ENCODE results near the gene BAHD1. TPM values are rescaled to one million over a fixed set of nuclear protein-coding genes. Genes with fewer than 3 reads are reported as not detected.

The BAHD1 gene
- polyA plus RNA-seq, 1 of the 3 experiments (the other 2 are of a cell fraction): 5.5 TPM

- peaks cover 15% of the 10 kb centered on the region for H3F3A ChIP-seq (replicated peaks; ENCODE audit: insufficient read depth)
- H3K9me3 ChIP-seq: no peaks in the 10 kb centered on the region
- no peaks in the 10 kb centered on the region for H3K27me3 ChIP-seq (ENCODE audit: insufficient read depth)
- H3K9ac ChIP-seq: no peak overlapping the region
- H3K9me2 ChIP-seq: no peaks in the 10 kb centered on the region
- H2AFZ ChIP-seq (ENCODE audit: low read depth): no peak overlapping the region
- no peak for DNase-seq
- no peak overlapping the region for H3K4me3 ChIP-seq (ENCODE audit: low read depth in 2 of 2, low read length in 1 of 2)
- TF ChIP-seq ZBTB33 (IDR thresholded peaks at IDR 0.05; ENCODE audit: borderline replicate concordance, low read depth): no peak
- TF ChIP-seq POLR2AphosphoS5 (IDR thresholded peaks at IDR 0.05; ENCODE audit: low read depth, low read length): no peak
- TF ChIP-seq CTCF (IDR thresholded peaks at IDR 0.05): no peak
- no peak for TF ChIP-seq USF2 (IDR thresholded peaks at IDR 0.05; ENCODE audit: borderline replicate concordance, low read depth, low read length)
- no peak for TF ChIP-seq EZH2phosphoT487 (IDR thresholded peaks at IDR 0.05; ENCODE audit: borderline replicate concordance, low read depth)
- TF ChIP-seq EP300 (IDR thresholded peaks at IDR 0.05; ENCODE audit: borderline replicate concordance in 1 of 2, low read depth in 1 of 2, low read length in 1 of 2): no peak
- no peaks in the 10 kb centered on the region for H4K20me1 ChIP-seq (ENCODE audit: insufficient read depth)
- 69% methylated on average over 4 of the region's 6 CpGs for WGBS (ENCODE audit: low lambda C conversion rate)
- H3K4me2 ChIP-seq: no peak overlapping the region
- H3K27ac ChIP-seq (ENCODE audit: low read depth in 2 of 2, low read length in 1 of 2): no peak overlapping the region
- POLR2A ChIA-PET: interaction anchor here (1.0 kb wide), 1 partner anchor 85 kb away, joined by 3 read pairs; no protein-coding TSS in a partner anchor
- CTCF ChIA-PET: interaction anchor here (0.9 to 16.9 kb wide), 4 partner anchors 17 to 146 kb away, joined by 3 to 299 read pairs (median 40); partner anchors contain the start of genes BAHD1, CCDC9B and INAFM2
- H3K4me1 ChIP-seq (ENCODE audit: control insufficient read depth in 1 of 2, insufficient read depth in 2 of 2, low read depth in 1 of 2, low read length in 1 of 2): peaks cover 0 to 20% of the 10 kb centered on the region in 2 experiments; a peak in 1 of 4 replicates
- no peaks in the 10 kb centered on the region for H3K79me2 ChIP-seq (ENCODE audit: insufficient read depth)
- H3K36me3 ChIP-seq (replicated peaks in 1 of 2; ENCODE audit: control insufficient read depth in 1 of 2, insufficient read depth in 2 of 2, low read length in 1 of 2): no peaks in the 10 kb centered on the region
Observed at GRCh38 chr15:40424483-40425115, 16.2 kb upstream of the BAHD1 start.

- POLR2A ChIA-PET: no interaction called here
- CTCF ChIA-PET: interaction anchor here (1.4 to 16.9 kb wide), 4 partner anchors 16 to 146 kb away, joined by 5 to 299 read pairs (median 40); partner anchors contain the start of genes BAHD1, CCDC9B and INAFM2
- whole genome bisulfite sequencing (ENCODE audit: low lambda C conversion rate): 86% methylated on average over 5 of the region's 5 CpGs
Observed at GRCh38 chr15:40425681-40426080, 15.1 kb upstream of the BAHD1 start.

More at GRCh38 chr15:40425681-40426080, 15.1 kb upstream of the BAHD1 start:
- no peaks in the 10 kb centered on the region for H4K20me1 ChIP-seq (ENCODE audit: insufficient read depth)
- no peak for DNase-seq
- H3K79me2 ChIP-seq (ENCODE audit: insufficient read depth): no peaks in the 10 kb centered on the region
- no peak overlapping the region for H2AFZ ChIP-seq (ENCODE audit: low read depth)
- TF ChIP-seq EZH2phosphoT487 (IDR thresholded peaks at IDR 0.05; ENCODE audit: borderline replicate concordance, low read depth): no peak
- TF ChIP-seq ZBTB33 (IDR thresholded peaks at IDR 0.05; ENCODE audit: borderline replicate concordance, low read depth): no peak
- no peak for TF ChIP-seq MXI1 (IDR thresholded peaks at IDR 0.05; ENCODE audit: low read depth, low read length)
- TF ChIP-seq ELF1 (IDR thresholded peaks at IDR 0.05): no peak
- TF ChIP-seq FOXJ3 (CRISPR knock-in tag; IDR thresholded peaks at IDR 0.05): no peak
- TF ChIP-seq IRF3 (IDR thresholded peaks at IDR 0.05; ENCODE audit: low read depth, low read length): no peak
- TF ChIP-seq JUND (IDR thresholded peaks at IDR 0.05): no peak
- no peak for TF ChIP-seq TAF1 (IDR thresholded peaks at IDR 0.05; ENCODE audit: borderline replicate concordance, low read depth, low read length)
- no peak for TF ChIP-seq FOSL2 (IDR thresholded peaks at IDR 0.05; ENCODE audit: borderline replicate concordance, low read depth)
- TF ChIP-seq POLR2AphosphoS5 (IDR thresholded peaks at IDR 0.05; ENCODE audit: low read depth, low read length): no peak
- peaks cover 0 to 12% of the 10 kb centered on the region in 2 experiments; a peak in 1 of 4 replicates for H3K4me1 ChIP-seq (ENCODE audit: control insufficient read depth in 1 of 2, insufficient read depth in 2 of 2, low read depth in 1 of 2, low read length in 1 of 2)
- H3F3A ChIP-seq (replicated peaks; ENCODE audit: insufficient read depth): peaks cover 8% of the 10 kb centered on the region
- no peaks in the 10 kb centered on the region for H3K9me2 ChIP-seq
- H3K36me3 ChIP-seq (replicated peaks in 1 of 2; ENCODE audit: control insufficient read depth in 1 of 2, insufficient read depth in 2 of 2, low read length in 1 of 2): no peaks in the 10 kb centered on the region
- H3K4me3 ChIP-seq (ENCODE audit: low read depth in 2 of 2, low read length in 1 of 2): no peak overlapping the region
- no peak overlapping the region for H3K4me2 ChIP-seq
- H3K27me3 ChIP-seq (ENCODE audit: insufficient read depth): no peaks in the 10 kb centered on the region
- H3K9me3 ChIP-seq: no peaks in the 10 kb centered on the region
- no peak overlapping the region for H3K27ac ChIP-seq (ENCODE audit: low read depth in 2 of 2, low read length in 1 of 2)
- H3K9ac ChIP-seq: no peak overlapping the region
